Stimulated activated CD4-positive, alpha-beta T cell treated with anti-CD3 and anti-CD28 coated beads, Interleukin-1b, Interleukin-23, amount 100 ng/mL, for 24 hours (primary cell): ENCODE measurements around the gene NISCH.

ENCODE experiments used
- DNase-seq, 4 experiments: peaks; one replicate each; pipeline ENCODE4 v3.0.0-alpha.2; 2020; ENCODE audit warnings: low read depth in 4 of 4, low spot score in 1 of 4

NISCH gene

DNA sequence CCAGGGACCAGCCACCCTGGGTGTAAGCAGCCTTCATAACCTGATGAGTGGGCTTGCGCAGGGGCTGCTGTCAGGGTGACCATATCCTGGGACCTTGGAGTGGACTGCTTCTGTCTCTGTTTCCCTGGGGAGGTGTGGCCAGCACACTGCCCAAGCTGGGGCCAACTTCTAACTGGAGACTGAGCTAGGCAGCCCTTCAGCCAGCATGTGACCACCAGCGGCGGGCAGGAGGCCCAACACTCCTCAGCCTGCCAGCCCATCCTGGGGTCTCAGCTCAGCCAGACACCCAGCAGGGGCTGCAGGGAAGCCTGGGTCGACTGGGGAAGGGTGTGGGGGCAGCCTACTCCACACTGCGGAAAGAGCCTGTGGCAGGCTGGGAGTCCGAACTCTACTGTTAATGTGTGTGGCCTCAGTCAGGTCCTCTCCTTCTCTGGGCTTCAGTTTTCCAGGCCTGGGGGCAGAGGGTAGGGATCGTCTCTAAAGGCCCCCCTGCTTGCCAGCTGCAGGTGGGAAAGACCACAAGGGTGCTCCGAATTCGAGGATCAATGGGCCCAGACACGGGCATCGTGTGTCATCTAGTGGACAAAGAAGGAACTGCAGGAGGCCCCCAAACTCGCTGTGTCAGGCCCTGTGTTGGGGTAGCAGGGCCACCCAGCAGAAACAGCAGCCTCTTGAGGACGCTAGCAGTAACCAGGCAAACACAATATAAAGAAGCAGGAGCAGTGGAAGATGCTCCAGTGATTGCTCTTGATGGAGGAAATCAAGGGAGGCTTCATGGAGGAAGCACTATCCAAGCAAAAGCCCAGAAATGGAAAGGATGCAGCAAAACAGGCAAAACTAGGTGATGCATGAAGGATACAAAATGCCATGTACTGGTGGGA, 8.5 kb upstream of the NISCH start:
- peak; percentile 50 to 64 (median 58) for DNase-seq

- no peak for DNase-seq
Observed at GRCh38 chr3:52447512-52448355, 7.7 kb upstream of the NISCH start.

DNA sequence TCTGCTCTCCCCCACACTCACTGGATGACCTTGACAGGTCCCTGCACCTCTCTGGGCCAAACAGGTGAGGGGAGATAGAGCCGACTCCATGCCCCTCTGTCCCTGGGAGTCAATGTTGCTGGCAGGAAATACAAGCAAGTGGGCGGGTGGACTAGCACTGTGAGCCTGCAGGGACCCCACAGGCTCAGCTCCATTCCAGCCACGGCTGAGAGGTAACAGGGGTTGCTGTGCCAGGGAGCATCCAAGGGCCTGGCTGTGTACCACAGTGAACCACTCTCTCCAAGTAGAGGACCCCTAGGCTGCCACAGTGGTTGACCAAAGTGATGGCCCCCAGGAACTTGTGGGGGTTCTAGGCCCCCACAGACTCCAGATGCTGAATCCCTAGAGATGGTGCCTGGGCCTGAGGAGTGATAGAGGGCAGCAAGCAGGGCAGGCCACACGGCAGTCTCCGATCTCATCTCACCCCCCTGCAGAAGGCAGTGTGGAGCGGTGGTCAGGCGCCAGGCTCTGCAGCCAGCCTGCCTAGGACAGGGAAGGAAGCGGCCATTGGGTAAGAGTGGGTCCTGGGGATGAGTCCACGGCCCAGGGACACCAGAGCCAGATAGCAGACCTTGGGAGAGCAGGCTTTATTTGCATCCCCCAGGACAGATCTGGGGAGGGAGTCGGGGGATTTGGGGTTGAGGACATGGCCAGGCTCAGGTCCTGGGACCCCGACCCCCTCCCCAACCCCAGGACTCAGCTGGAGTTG, 4.7 kb upstream of the NISCH start:
- DNase-seq: no peak

DNA sequence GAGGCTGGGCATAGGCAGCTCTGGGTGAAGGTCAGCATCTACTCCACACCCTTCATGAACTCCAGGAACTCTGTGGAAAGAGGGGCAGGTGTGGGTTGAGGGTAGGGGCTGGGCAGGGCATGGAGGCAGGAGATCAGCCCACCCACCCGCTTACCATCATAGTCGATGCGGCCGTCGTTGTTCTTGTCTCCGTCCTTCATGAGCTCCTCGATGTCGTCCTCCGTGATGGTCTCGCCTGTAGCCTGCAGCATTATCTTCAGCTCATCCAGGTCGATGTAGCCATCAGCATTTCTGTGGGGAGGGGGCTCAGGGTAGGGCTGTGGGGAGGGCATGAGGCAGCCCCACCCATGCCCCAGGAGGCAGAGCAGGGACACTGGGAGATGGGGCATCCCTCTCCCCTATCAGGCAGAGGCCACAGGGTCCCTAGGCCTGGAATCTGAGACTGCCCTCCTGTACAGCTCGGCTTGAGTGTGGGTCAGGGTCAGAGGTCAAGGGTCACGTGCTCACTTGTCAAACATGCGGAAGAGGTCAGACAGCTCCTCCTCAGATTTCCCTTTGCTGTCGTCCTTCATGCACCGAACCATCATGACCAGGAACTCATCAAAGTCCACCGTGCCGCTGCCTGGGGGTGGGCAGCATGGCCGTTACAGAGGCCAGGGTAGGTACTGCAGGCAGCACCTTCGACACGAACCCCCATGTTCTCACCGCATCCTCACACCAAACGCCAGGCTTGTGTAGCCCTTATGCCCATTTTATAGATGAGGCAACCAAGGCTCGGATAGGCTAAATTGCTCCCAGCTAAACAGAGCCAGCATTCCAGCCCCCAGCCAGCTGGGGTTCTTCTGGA, 3.9 kb upstream of the NISCH start:
- no peak for DNase-seq

DNA sequence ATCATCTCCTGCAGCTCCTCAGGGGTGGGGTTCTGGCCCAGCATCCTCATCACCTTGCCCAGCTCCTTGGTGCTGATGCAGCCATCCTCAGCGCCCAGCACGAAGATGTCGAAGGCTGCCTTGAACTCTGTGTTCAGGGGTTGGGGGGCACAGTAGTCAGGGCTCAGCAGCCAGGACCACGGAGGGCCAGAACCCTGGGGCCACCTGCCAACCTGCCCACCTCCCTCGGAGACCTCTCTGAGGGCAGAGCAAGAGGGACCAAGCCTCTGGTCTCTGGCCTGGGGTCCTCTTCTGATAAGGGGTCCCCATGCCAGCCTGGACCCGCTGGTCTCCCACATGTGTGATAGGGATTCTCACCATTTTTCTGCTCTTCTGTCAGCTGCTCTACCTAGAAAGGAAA, 3.3 kb upstream of the NISCH start:
- DNase-seq: no peak

GRCh38 chr3:52452570-52453221, 2.7 kb upstream of the NISCH start:
- DNase-seq: no peak

DNA sequence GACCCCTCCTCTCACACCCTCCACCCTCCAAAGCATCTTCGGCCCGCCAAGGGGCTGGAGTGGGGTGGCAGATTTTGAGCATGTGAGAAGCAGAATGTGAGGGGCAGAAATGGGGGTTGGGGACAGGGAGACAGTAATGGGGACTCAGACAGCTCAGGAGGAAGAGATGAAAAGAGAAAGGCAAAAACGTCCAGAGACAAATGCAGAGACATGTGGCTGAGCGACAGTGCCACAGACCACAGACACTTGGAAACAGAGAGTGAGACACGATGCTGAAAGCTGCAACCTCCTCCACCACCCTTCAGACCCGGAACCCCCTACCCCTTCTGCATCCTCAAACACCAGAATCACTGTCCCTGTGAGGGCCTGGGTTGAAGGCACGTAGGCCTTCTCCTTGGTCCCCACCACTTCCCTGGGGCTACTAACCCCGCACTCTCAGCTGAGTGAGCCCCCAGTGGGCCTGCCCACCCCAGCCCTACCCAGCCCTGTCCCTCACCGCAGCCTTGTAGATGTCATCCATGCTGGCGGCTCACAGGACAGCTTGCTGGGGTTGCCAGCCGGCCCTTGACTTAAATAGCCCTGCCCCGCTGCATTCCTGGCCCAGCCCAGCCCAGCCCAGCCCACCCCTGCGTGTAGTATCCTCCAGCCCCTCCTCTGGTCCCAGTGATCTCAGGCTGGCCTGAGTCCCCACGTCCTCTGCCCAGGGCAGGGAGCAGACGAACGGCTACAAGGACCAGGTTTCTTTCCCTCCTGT, 1.7 kb upstream of the NISCH start, which contains the start of gene TNNC1:
Gene TNNC1, minus strand, starts transcription at position 546 of the 754 bp plus-strand sequence. Its CDS starts 26 bp downstream, at position 520.
- DNase-seq: no peak

DNA sequence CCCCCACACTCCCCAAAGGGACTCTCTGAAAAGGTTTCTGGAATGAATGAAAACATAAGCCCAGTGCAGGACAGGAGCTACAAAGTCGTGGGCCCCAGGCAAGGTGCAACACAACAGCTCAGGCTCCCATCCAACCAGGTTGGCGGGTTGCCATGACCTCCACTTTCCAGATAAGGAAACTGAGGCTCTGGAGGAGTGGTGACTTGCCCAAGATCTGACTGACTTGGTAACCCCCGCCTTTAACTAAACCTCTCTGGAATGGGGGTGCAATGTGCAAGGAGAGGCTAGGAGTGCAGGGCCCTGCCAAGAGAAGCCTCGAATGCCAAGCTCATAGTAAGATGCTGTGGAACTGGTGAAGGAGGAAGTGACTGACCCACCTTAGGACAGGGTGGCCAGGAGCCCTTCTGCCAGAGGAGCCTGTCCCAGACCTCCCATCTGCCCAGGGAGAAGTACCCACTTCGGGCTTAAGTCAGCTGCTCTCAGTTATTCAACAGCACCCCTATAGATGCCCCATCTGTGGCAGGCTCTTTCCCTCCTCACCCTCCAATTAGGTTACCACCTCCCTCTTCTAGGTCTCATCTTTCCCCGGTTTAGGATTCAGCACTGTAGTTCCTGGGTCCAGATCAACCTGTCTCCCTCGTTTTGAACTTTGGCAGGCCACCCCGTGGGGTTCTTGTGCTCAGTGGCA, 1.0 kb upstream of the NISCH start:
- DNase-seq: no peak

DNA sequence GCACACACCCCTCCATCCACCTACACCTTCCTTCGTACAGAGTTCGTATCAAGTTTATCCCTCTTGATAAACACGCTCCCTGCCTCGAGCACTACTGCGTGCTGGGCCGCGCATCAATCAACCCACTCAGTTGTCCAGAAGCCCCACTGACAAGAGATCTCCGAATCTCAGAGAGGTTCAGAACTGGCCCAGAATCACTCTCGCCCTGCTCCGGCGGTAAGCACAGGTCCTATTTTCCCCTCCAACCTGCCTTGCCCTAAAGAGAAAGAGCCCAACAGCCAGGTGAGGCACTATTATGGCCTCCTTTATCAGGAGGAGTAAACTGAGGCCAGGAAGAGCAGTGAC, 494 bp upstream of the NISCH start:
- DNase-seq: no peak

DNA sequence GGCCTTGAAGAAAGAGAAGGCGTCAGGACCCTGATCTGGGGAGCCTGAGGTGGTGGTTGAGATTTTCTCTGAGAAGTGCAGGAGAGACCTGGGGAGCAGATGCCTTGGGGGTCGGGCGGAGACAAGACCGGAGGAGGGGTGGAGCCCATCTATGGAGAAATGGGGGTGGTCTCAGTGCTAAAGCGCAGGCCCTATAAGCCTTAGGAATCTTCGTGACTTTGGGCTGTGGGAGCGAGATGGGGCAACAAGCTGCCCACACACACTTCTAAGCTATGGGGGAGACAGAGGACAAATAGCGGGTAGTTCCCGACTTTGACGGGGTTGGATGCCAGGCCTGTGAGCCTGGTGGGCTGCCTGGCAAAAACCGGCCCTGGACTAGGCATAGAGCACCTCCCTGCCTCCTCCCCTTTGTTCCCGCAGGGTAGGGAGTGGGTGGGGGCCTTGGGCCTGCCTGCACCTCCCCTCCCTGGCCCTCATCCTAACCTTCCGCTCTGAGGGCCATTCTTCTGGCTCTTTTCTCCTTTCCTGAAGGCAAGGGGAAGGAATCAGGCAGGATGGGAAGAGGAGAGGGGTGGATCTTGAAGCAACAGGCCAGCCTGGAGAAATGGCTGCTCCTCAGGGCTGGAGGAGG, 880 bp downstream of the NISCH start:
- no peak for DNase-seq

- no peak for DNase-seq
Observed at GRCh38 chr3:52456800-52457183, 1.4 kb downstream of the NISCH start.

- DNase-seq: no peak
Observed at GRCh38 chr3:52458031-52458760, 2.8 kb downstream of the NISCH start.

DNA sequence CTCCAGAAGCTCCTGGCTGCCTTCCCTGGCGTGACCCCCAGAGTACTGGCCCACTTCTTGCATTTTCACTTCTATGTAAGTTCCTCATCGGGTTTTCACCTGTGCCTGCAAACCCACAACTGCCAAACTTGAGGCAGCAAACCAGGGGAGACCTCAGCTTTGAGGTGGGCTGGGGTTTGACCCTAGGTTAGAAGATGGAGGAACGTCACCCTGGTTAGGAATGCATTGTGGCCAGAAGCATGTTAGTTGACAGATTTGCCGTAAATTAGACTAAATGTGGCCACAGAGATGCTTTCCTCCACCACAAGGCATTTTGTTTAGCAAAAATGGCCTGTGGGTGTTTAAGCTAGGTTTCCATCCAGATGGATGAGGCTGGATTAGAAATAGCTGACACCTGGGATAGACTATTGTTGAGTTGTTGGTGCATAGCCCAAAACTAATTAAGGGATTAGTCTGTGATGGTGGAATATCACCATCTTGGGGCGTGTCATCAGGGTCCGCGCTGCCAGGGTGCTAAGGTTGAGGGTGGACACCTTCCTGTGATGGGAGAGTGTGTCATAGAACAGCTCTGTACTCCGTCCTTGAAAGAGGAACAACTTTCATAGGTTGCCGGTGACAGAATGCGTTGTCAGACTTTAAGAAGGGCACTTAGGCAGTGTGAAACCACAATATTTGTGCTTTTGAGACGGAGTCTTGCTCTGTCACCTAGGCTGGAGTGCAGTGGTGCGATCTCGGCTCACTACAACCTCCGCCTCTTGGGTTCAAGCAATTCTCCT, 3.6 kb downstream of the NISCH start:
- DNase-seq: no peak

DNA sequence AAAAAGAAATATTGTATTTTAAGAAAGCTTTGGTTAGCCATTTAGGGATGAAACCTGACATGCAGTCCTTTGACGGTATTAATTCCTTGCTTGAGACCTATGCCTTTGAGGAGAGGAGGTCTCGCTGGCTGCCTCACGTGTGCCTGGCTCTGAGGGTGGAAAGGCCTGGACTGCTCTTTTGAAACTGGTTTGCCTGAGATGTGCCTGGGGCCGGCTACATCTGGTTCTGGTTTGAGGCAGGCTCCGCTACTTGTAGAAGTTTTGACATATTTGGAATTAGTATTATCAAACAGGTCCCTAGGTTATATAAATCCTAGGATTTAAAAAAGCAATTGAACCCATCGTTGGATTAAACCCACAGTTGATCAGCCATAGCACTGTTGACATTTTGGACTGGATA, 6.5 kb downstream of the NISCH start:
- DNase-seq: no peak

DNA sequence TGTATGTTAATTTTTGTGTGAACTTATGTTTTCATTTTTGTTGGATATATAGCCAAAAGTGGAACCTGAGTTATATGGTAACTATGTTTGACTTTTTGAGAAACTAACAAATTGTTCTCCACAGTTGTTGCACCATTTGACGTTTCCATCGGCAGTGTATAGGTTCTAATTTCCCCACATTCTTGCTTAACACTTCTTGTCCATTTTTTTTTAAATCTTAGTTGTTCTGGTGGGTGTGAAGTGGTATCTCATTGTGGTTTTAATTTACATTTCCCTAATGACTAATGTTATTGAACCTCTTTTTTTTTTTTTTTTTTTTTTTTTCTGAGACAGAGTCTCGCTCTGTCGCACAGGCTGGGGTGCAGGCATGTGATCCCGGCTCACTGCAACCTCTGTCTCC, 8.0 kb downstream of the NISCH start:
- no peak for DNase-seq

- no peak for DNase-seq
Observed at GRCh38 chr3:52468336-52468735, 12.9 kb downstream of the NISCH start.

- no peak for DNase-seq
Observed at GRCh38 chr3:52469001-52469400, 13.6 kb downstream of the NISCH start.
